ENCODE results near the gene DCN. TPM values are rescaled to one million over a fixed set of nuclear protein-coding genes. Genes with fewer than 3 reads are reported as not detected.

DCN gene
- total RNA-seq, 1 experiment from 2014 or later, result not detected

GRCh38 chr12:91133871-91134270 is 48.7 kb downstream of the DCN start:
- no peaks in the 10 kb centered on the region for H3K79me2 ChIP-seq (ENCODE audit: low read length)
- intact Hi-C loops (cut with micrococcal nuclease), result no loop called here
- POLR2A ChIA-PET (ENCODE audit: unreplicated experiment), result no interaction called here
- BruUV-seq (replicated peaks), result no TSS peak
- ATAC-seq (no peak), DNase-seq (no peak)
- TF ChIP-seq EZH2phosphoT487 (IDR thresholded peaks at IDR 0.05; ENCODE audit: borderline replicate concordance, low read length) (no peak), EZH2 (IDR thresholded peaks at IDR 0.05; ENCODE audit: low read length, unreplicated experiment) (no peak), CTCF (conservative IDR thresholded peaks at IDR 0.05; ENCODE audit: low read depth, low read length) (no peak)
- no peaks in the 10 kb centered on the region for H3K4me1 ChIP-seq (ENCODE audit: insufficient read depth, low read length)
- no peaks in the 10 kb centered on the region for H3F3A ChIP-seq (ENCODE audit: low read length, unreplicated experiment)
- H3K4me2 ChIP-seq (ENCODE audit: low read length), result no peak overlapping the region
- H3K36me3 ChIP-seq (ENCODE audit: low read depth, low read length), result no peaks in the 10 kb centered on the region
- no peak overlapping the region for H3K27ac ChIP-seq (ENCODE audit: low read length)
- no peaks in the 10 kb centered on the region for H3K9me3 ChIP-seq (ENCODE audit: low read length)
- H3K27me3 ChIP-seq (ENCODE audit: low read length), result no peaks in the 10 kb centered on the region
- H4K20me1 ChIP-seq (ENCODE audit: low read length), result no peaks in the 10 kb centered on the region
- CTCF ChIA-PET, result no interaction called here
- no peak overlapping the region for H3K9ac ChIP-seq (ENCODE audit: low read length)
- H3K4me3 ChIP-seq (ENCODE audit: low read length), result no peak overlapping the region
- H3K9me2 ChIP-seq (replicated peaks; ENCODE audit: low read length), result no peaks in the 10 kb centered on the region
- H2AFZ ChIP-seq (ENCODE audit: low read length), result no peak overlapping the region

- no TSS peak for BruUV-seq (replicated peaks)
- CTCF ChIA-PET, result no interaction called here
- POLR2A ChIA-PET (ENCODE audit: unreplicated experiment), result no interaction called here
Observed at GRCh38 chr12:91129662-91130362, 52.8 kb downstream of the DCN start.

More at GRCh38 chr12:91129662-91130362, 52.8 kb downstream of the DCN start:
- Histone ChIP-seq H3K27me3 (ENCODE audit: low read length) (no peaks in the 10 kb centered on the region), H3K9me3 (ENCODE audit: low read length) (no peaks in the 10 kb centered on the region), H3K79me2 (ENCODE audit: low read length) (no peaks in the 10 kb centered on the region), H2AFZ (ENCODE audit: low read length) (no peak overlapping the region), H3K9me2 (replicated peaks; ENCODE audit: low read length) (no peaks in the 10 kb centered on the region), H3K4me2 (ENCODE audit: low read length) (no peak overlapping the region), H3F3A (ENCODE audit: low read length, unreplicated experiment) (no peaks in the 10 kb centered on the region), H3K9ac (ENCODE audit: low read length) (no peak overlapping the region), H3K4me1 (ENCODE audit: insufficient read depth, low read length) (peaks cover 25% of the 10 kb centered on the region), H3K4me3 (ENCODE audit: low read length) (no peak overlapping the region), H3K36me3 (ENCODE audit: low read depth, low read length) (no peaks in the 10 kb centered on the region), H4K20me1 (ENCODE audit: low read length) (no peaks in the 10 kb centered on the region), H3K27ac (ENCODE audit: low read length) (no peak overlapping the region)
- ATAC-seq, result no peak
- TF ChIP-seq EZH2phosphoT487 (IDR thresholded peaks at IDR 0.05; ENCODE audit: borderline replicate concordance, low read length), result no peak
- TF ChIP-seq CTCF (conservative IDR thresholded peaks at IDR 0.05; ENCODE audit: low read depth, low read length), result no peak
- TF ChIP-seq EZH2 (IDR thresholded peaks at IDR 0.05; ENCODE audit: low read length, unreplicated experiment), result no peak
- no peak for DNase-seq
- intact Hi-C loops (cut with micrococcal nuclease), result loop anchor here (1.0 kb wide), 1 partner anchor 21 kb away; no protein-coding TSS in a partner anchor

All from PC-3 (cell line).